ENCODE measurements around the gene OPRM1.

GRCh38 chr6:154292066-154292465, 253.0 kb downstream of the OPRM1 start:
- TF ChIP-seq CTCF (IDR thresholded peaks at IDR 0.05) (no peak), POLR2A (IDR thresholded peaks at IDR 0.05) (no peak)

Data from heart left ventricle (tissue), 13 donors.